HCT116 (cell line): Measurements from ENCODE around the gene SV2A. TPM values are rescaled to one million over a fixed set of nuclear protein-coding genes. Genes with fewer than 3 reads are reported as not detected.
A peak's percentile ranks its signal among the peaks of the same experiment; 100 is the strongest.

Experiments used
- ATAC-seq: fragments of 200-7000 bp; cut with Tn5 transposase; 2 replicates; pipeline ENCODE4 v1.9.1; 2020; ENCODE audit warnings: mild to moderate bottlenecking, moderate library complexity
- BruUV-seq: library from RNA; stranded (reverse); fragments of 400-500 nt; replicated peaks from 2 replicates; lab custom pipeline; 2021; lab: Mats Ljungman, UMichigan
- CTCF ChIA-PET: fragments of 300-600 bp; sonication (Branson Sonifier 250); formaldehyde crosslinking; loops from one replicate; lab custom pipeline; 2021; ENCODE audit warnings: antibody characterized with exemption; lab: Charles Lee
- POLR2A ChIA-PET: fragments of 300-600, 350-600 bp; sonication (Branson Sonifier 250); formaldehyde crosslinking; loops from one replicate; lab custom pipeline; 2021; ENCODE audit warnings: antibody characterized with exemption; lab: Charles Lee
- RAD21 ChIA-PET, 2 experiments: fragments of 300-600 bp; sonication (Branson Sonifier 250); formaldehyde crosslinking; loops; one replicate each; lab custom pipeline; 2023; ENCODE audit warnings: low total read pairs in 2 of 2; ENCODE audit not compliant: uncharacterized antibody in 2 of 2, unreplicated experiment in 2 of 2, low non-redundant PET in 1 of 2; lab: Charles Lee
- DNase-seq: peaks from one replicate; pipeline ENCODE4 v3.0.0-alpha.2; 2010; ENCODE audit warnings: low read depth, low spot score
- H2AFZ ChIP-seq: fragments of 200-600 bp; shearing (Covaris generic), sonication (generic); 2 replicates; pipeline ENCODE4 v1.6.1; 2017; ENCODE audit warnings: low read depth, mixed run types, mixed read lengths, antibody characterized with exemption, low read length; ENCODE audit not compliant: poor library complexity, severe bottlenecking
- H3K27ac ChIP-seq: 2 replicates; pipeline ENCODE4 v1.5.1; 2012; ENCODE audit warnings: low read depth, low read length
- H3K27me3 ChIP-seq: fragments of 200-600 bp; sonication (generic); 2 replicates; pipeline ENCODE4 v1.6.1; 2016; ENCODE audit warnings: mixed run types, low read length, mixed read lengths; ENCODE audit not compliant: insufficient read depth
- H3K36me3 ChIP-seq, 2 experiments: fragments of 200-500 bp in 1 of 2; fragments of 200-600 bp in 1 of 2; sonication (Bioruptor generic) in 1 of 2; sonication (generic) in 1 of 2; 2 replicates each; pipeline versions ENCODE4 v1.5.1 to v1.6.1; 2014 to 2016; ENCODE audit warnings: low read length in 2 of 2, inconsistent platforms in 1 of 2, mixed read lengths in 1 of 2, mixed run types in 1 of 2; ENCODE audit not compliant: insufficient read depth in 2 of 2, control insufficient read depth in 1 of 2
- H3K4me1 ChIP-seq, 2 experiments: fragments of 200-600 bp in 1 of 2; sonication (generic) in 1 of 2; 2 replicates each; pipeline versions ENCODE4 v1.5.1 to v1.6.1; 2012 to 2017; ENCODE audit warnings: low read length in 2 of 2, inconsistent platforms in 1 of 2, mild to moderate bottlenecking in 1 of 2, mixed read lengths in 1 of 2, mixed run types in 1 of 2, moderate library complexity in 1 of 2; ENCODE audit not compliant: insufficient read depth in 2 of 2, control insufficient read depth in 1 of 2
- H3K4me2 ChIP-seq: fragments of 200-600 bp; sonication (generic); 2 replicates; pipeline ENCODE4 v1.6.1; 2017; ENCODE audit warnings: mixed run types, low read length, mixed read lengths
- H3K4me3 ChIP-seq, 2 experiments: fragments of 200-600 bp in 1 of 2; sonication (generic) in 1 of 2; replicated peaks in 1 of 2; 2 replicates each; pipeline ENCODE4 v1.5.1; 2011 to 2016; ENCODE audit warnings: low read length in 2 of 2, control low read depth in 1 of 2, low read depth in 1 of 2, mild to moderate bottlenecking in 1 of 2, mixed read lengths in 1 of 2, mixed run types in 1 of 2
- H3K79me2 ChIP-seq: fragments of 200-600 bp; sonication (generic); 2 replicates; pipeline ENCODE4 v1.6.1; 2017; ENCODE audit warnings: mild to moderate bottlenecking, mixed run types, low read length, moderate library complexity, mixed read lengths; ENCODE audit not compliant: insufficient read depth
- H3K9ac ChIP-seq: fragments of 200-600 bp; sonication (generic); 2 replicates; pipeline ENCODE4 v1.6.1; 2016; ENCODE audit warnings: low read length, mixed read lengths
- H3K9me2 ChIP-seq: fragments of 200-600 bp; sonication (generic), shearing (Covaris generic); 2 replicates; pipeline ENCODE4 v1.6.1; 2017; ENCODE audit warnings: mixed run types, mild to moderate bottlenecking, moderate library complexity; ENCODE audit not compliant: insufficient read depth
- H3K9me3 ChIP-seq, 2 experiments: fragments of 200-500 bp in 1 of 2; fragments of 200-600 bp in 1 of 2; sonication (Bioruptor generic) in 1 of 2; sonication (generic) in 1 of 2; 2 replicates each; pipeline ENCODE4 v1.6.1; 2014 to 2017; ENCODE audit warnings: low read length in 2 of 2, mixed read lengths in 2 of 2, inconsistent platforms in 1 of 2, low read depth in 1 of 2, mild to moderate bottlenecking in 1 of 2, mixed run types in 1 of 2, moderate library complexity in 1 of 2; ENCODE audit not compliant: control insufficient read depth in 1 of 2, insufficient read depth in 1 of 2
- H4K20me1 ChIP-seq: fragments of 200-600 bp; sonication (generic), shearing (Covaris generic); 2 replicates; pipeline ENCODE4 v1.6.1; 2017; ENCODE audit warnings: mixed run types, mild to moderate bottlenecking, moderate library complexity; ENCODE audit not compliant: insufficient read depth
- CBX3 ChIP-seq: IDR thresholded peaks from 2 replicates; pipeline ENCODE4 v1.6.1; 2012; ENCODE audit warnings: low read depth
- EZH2 ChIP-seq: fragments of 200-600 bp; sonication (generic); IDR thresholded peaks from 2 replicates; pipeline ENCODE4 v1.6.1; 2017; ENCODE audit warnings: antibody characterized with exemption, mixed run types
- EZH2phosphoT487 ChIP-seq: fragments of 200-600 bp; IDR thresholded peaks from 2 replicates; pipeline ENCODE4 v1.6.1; 2018; ENCODE audit warnings: antibody characterized with exemption, borderline replicate concordance
- RAD21 ChIP-seq: IDR thresholded peaks from 2 replicates; pipeline ENCODE4 v1.6.1; 2012; ENCODE audit warnings: low read depth, mild to moderate bottlenecking
- SRF ChIP-seq: IDR thresholded peaks from 2 replicates; pipeline ENCODE4 v1.6.1; 2012; ENCODE audit warnings: low read depth
- TCF7L2 ChIP-seq: IDR thresholded peaks from 2 replicates; pipeline ENCODE4 v1.7.0; 2011; ENCODE audit warnings: borderline replicate concordance, inconsistent platforms; ENCODE audit not compliant: insufficient read depth, insufficient read length; ENCODE audit errors: extremely low read depth
- YY1 ChIP-seq: IDR thresholded peaks from 2 replicates; pipeline ENCODE4 v1.6.1; 2011; ENCODE audit warnings: low read length, low read depth, moderate library complexity, mild to moderate bottlenecking; ENCODE audit not compliant: insufficient replicate concordance; ENCODE audit errors: extremely low read depth
- intact Hi-C: fragments of 100-400 bp; cut with micrococcal nuclease; formaldehyde crosslinking; loops from 2 replicates; pipeline ENCODE4 v1.10.0; 2022
- total RNA-seq: library from RNA; stranded (reverse); gene quantifications from one replicate; pipeline ENCODE4 v1.2.1, GENCODE V29; 2021; ENCODE audit not compliant: unreplicated experiment
- TF ChIP-seq, protein P1 (sequence below): IDR thresholded peaks from 2 replicates; pipeline ENCODE4 v1.6.1; 2012
- TF ChIP-seq, protein P2 (sequence below): IDR thresholded peaks from 2 replicates; pipeline ENCODE4 v1.6.1; 2011; ENCODE audit warnings: mild to moderate bottlenecking, low read length, moderate library complexity; ENCODE audit not compliant: insufficient replicate concordance; ENCODE audit errors: extremely low read depth
- TF ChIP-seq, protein P3 (sequence below), 3 experiments: fragments of 200-600 bp in 1 of 3; sonication (generic) in 1 of 3; IDR thresholded peaks in 2 of 3; conservative IDR thresholded peaks in 1 of 3; 2 replicates each; pipeline ENCODE4 v1.5.1; 2012 to 2017; ENCODE audit warnings: low read depth in 2 of 3, low read length in 2 of 3, antibody characterized with exemption in 1 of 3, borderline replicate concordance in 1 of 3, control low read depth in 1 of 3, mild to moderate bottlenecking in 1 of 3, mixed read lengths in 1 of 3, mixed run types in 1 of 3, moderate library complexity in 1 of 3; ENCODE audit not compliant: insufficient read depth in 1 of 3

Gene SV2A
- total RNA-seq, 1 experiment from 2014 or later = 0.15 TPM

DNA sequence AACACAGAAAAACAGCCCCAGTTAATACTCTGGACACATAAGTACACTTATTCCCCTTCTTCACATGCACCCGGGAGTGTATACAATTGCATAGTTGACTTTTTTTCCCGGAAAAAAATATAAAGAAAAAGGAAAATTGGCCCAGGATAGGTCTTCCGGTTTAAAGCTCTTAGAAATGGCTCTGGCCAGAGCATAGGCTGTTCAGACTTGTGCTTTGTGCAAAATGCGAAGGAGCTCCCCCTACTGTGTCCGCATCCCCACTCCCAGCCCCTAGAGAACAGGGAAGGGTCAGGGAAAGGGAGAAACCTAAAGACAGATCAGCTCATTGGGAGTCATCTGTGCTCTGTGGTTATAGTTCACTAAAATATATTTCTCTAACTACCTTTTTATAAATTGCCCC, 24.6 kb upstream of the SV2A start:
- DNase-seq (no peak), ATAC-seq (no peak)
- Histone ChIP-seq H3K9ac (no peak overlapping the region), H3K27ac (no peak overlapping the region), H3K4me2 (no peak overlapping the region), H3K9me3 (no peaks in the 10 kb centered on the region), H3K27me3 (no peaks in the 10 kb centered on the region), H3K4me3 (no peak overlapping the region), H3K4me1 (peaks cover 30 to 50% of the 10 kb centered on the region in 2 experiments), H4K20me1 (no peaks in the 10 kb centered on the region), H3K36me3 (peaks cover 4 to 6% of the 10 kb centered on the region in 2 experiments; a peak in 2 of 4 replicates), H3K9me2 (no peaks in the 10 kb centered on the region), H3K79me2 (no peaks in the 10 kb centered on the region), H2AFZ (no peak overlapping the region)
- RAD21 ChIA-PET = interaction anchor here in 1 of 2 experiments (0.6 kb wide), 1 partner anchor 54 kb away, joined by 4 read pairs; no protein-coding TSS in a partner anchor
- POLR2A ChIA-PET = interaction anchor here (0.9 kb wide), 1 partner anchor 55 kb away, joined by 7 read pairs; a partner anchor contains a TSS
- CTCF ChIA-PET = interaction anchor here (0.8 to 1.2 kb wide), 2 partner anchors 18 to 108 kb away, joined by 4 read pairs; no protein-coding TSS in a partner anchor
- no peak for TF ChIP-seq EZH2
- TF ChIP-seq, protein P1, sequence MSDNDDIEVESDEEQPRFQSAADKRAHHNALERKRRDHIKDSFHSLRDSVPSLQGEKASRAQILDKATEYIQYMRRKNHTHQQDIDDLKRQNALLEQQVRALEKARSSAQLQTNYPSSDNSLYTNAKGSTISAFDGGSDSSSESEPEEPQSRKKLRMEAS = no peak
- TF ChIP-seq EZH2phosphoT487 = no peak
- TF ChIP-seq CBX3 = no peak
- TF ChIP-seq, protein P2, sequence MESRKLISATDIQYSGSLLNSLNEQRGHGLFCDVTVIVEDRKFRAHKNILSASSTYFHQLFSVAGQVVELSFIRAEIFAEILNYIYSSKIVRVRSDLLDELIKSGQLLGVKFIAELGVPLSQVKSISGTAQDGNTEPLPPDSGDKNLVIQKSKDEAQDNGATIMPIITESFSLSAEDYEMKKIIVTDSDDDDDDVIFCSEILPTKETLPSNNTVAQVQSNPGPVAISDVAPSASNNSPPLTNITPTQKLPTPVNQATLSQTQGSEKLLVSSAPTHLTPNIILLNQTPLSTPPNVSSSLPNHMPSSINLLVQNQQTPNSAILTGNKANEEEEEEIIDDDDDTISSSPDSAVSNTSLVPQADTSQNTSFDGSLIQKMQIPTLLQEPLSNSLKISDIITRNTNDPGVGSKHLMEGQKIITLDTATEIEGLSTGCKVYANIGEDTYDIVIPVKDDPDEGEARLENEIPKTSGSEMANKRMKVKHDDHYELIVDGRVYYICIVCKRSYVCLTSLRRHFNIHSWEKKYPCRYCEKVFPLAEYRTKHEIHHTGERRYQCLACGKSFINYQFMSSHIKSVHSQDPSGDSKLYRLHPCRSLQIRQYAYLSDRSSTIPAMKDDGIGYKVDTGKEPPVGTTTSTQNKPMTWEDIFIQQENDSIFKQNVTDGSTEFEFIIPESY = no peak
- peak; percentile 42 for TF ChIP-seq RAD21
- no peak for TF ChIP-seq SRF
- TF ChIP-seq YY1 = no peak
- TF ChIP-seq, protein P3, sequence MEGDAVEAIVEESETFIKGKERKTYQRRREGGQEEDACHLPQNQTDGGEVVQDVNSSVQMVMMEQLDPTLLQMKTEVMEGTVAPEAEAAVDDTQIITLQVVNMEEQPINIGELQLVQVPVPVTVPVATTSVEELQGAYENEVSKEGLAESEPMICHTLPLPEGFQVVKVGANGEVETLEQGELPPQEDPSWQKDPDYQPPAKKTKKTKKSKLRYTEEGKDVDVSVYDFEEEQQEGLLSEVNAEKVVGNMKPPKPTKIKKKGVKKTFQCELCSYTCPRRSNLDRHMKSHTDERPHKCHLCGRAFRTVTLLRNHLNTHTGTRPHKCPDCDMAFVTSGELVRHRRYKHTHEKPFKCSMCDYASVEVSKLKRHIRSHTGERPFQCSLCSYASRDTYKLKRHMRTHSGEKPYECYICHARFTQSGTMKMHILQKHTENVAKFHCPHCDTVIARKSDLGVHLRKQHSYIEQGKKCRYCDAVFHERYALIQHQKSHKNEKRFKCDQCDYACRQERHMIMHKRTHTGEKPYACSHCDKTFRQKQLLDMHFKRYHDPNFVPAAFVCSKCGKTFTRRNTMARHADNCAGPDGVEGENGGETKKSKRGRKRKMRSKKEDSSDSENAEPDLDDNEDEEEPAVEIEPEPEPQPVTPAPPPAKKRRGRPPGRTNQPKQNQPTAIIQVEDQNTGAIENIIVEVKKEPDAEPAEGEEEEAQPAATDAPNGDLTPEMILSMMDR (IDR thresholded peaks at IDR 0.05 in 2 of 3, conservative IDR thresholded peaks at IDR 0.05 in 1 of 3; ENCODE audit: borderline replicate concordance in 1 of 3, insufficient read depth in 1 of 3, low read depth in 2 of 3, low read length in 2 of 3) = peak; percentile 7 to 22 (median 18); a peak in 1 of 6 replicates
- no peak for TF ChIP-seq TCF7L2
- BruUV-seq = no TSS peak
- intact Hi-C loops = no loop called here
